Measurements from ENCODE around the gene PADI2. TPM values are rescaled to one million over a fixed set of nuclear protein-coding genes. Genes with fewer than 3 reads are reported as not detected.
A peak's percentile ranks its signal among the peaks of the same experiment; 100 is the strongest.

Gene PADI2
- total and polyA plus RNA-seq, 9 of the 15 experiments (the other 6 are each of a cell fraction or from before 2014, with no cell fraction given) = 0.01 to 0.11 (median 0.01) TPM; not detected in 5

- TF ChIP-seq, protein P1, sequence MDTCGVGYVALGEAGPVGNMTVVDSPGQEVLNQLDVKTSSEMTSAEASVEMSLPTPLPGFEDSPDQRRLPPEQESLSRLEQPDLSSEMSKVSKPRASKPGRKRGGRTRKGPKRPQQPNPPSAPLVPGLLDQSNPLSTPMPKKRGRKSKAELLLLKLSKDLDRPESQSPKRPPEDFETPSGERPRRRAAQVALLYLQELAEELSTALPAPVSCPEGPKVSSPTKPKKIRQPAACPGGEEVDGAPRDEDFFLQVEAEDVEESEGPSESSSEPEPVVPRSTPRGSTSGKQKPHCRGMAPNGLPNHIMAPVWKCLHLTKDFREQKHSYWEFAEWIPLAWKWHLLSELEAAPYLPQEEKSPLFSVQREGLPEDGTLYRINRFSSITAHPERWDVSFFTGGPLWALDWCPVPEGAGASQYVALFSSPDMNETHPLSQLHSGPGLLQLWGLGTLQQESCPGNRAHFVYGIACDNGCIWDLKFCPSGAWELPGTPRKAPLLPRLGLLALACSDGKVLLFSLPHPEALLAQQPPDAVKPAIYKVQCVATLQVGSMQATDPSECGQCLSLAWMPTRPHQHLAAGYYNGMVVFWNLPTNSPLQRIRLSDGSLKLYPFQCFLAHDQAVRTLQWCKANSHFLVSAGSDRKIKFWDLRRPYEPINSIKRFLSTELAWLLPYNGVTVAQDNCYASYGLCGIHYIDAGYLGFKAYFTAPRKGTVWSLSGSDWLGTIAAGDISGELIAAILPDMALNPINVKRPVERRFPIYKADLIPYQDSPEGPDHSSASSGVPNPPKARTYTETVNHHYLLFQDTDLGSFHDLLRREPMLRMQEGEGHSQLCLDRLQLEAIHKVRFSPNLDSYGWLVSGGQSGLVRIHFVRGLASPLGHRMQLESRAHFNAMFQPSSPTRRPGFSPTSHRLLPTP (IDR thresholded peaks at IDR 0.05; ENCODE audit: borderline replicate concordance, extremely low read depth, insufficient read length) = no peak
- TF ChIP-seq NR2C1 (IDR thresholded peaks at IDR 0.05) (peak; percentile 95), NR2C1 (tag; IDR thresholded peaks at IDR 0.05) (peak; percentile 97), ZNF175 (CRISPR knock-in tag; IDR thresholded peaks at IDR 0.05; ENCODE audit: low read depth) (no peak), FOXP4 (CRISPR knock-in tag; IDR thresholded peaks at IDR 0.05; ENCODE audit: borderline replicate concordance) (no peak), TEAD2 (tag; IDR thresholded peaks at IDR 0.05) (no peak), MIER1 (IDR thresholded peaks at IDR 0.05; ENCODE audit: low read depth) (no peak), ELF1 (tag; IDR thresholded peaks at IDR 0.05) (peak; percentile 89), ZNF76 (CRISPR knock-in tag; IDR thresholded peaks at IDR 0.05; ENCODE audit: borderline replicate concordance) (peak; percentile 98), HMGXB4 (CRISPR knock-in tag; IDR thresholded peaks at IDR 0.05) (peak; percentile 57; the same call in 1 of the 2 replicates), ZNF24 (IDR thresholded peaks at IDR 0.05) (no peak), MYNN (IDR thresholded peaks at IDR 0.05) (no peak), MYNN (CRISPR knock-in tag; IDR thresholded peaks at IDR 0.05) (no peak), CEBPZ (IDR thresholded peaks at IDR 0.05; ENCODE audit: borderline replicate concordance, low read depth, low read length) (no peak), GABPA (tag; conservative IDR thresholded peaks at IDR 0.05; ENCODE audit: low read depth) (peak; percentile 93), RBM17 (IDR thresholded peaks at IDR 0.05; ENCODE audit: borderline replicate concordance, low read depth, low read length) (no peak), TAF1 (IDR thresholded peaks at IDR 0.05; ENCODE audit: control insufficient read depth, extremely low read depth, insufficient read depth, low read length, severe bottlenecking) (peak; percentile 85), ZNF717 (CRISPR knock-in tag; IDR thresholded peaks at IDR 0.05) (no peak)
Observed at GRCh38 chr1:17053685-17054410, 65.4 kb downstream of the PADI2 start, which contains the start of gene SDHB (continued).
